GM12801 (cell line): ENCODE data around the gene G3BP2.

Experiments
- CTCF ChIP-seq: IDR thresholded peaks from one replicate; pipeline ENCODE4 v1.5.1; 2011; ENCODE audit warnings: control low read depth; ENCODE audit not compliant: insufficient read length; ENCODE audit errors: extremely low read depth

Gene G3BP2

GRCh38 chr4:75710246-75710645, 37.0 kb upstream of the G3BP2 start:
- no peak for TF ChIP-seq CTCF

- no peak for TF ChIP-seq CTCF
Observed at GRCh38 chr4:75708218-75708691, 35.0 kb upstream of the G3BP2 start.

GRCh38 chr4:75705198-75705977, 32.2 kb upstream of the G3BP2 start:
- no peak for TF ChIP-seq CTCF

GRCh38 chr4:75702919-75703411, 29.8 kb upstream of the G3BP2 start:
- no peak for TF ChIP-seq CTCF

GRCh38 chr4:75699299-75699698, 26.1 kb upstream of the G3BP2 start:
- TF ChIP-seq CTCF: no peak

GRCh38 chr4:75698963-75699228, 25.7 kb upstream of the G3BP2 start:
- TF ChIP-seq CTCF: no peak

GRCh38 chr4:75698162-75698962, 25.2 kb upstream of the G3BP2 start:
- no peak for TF ChIP-seq CTCF
